GM12878 (cell line): ENCODE data around the gene PRSS36. TPM values are rescaled to one million over a fixed set of nuclear protein-coding genes. Genes with fewer than 3 reads are reported as not detected.

Experiments used
- ATAC-seq: fragments of 200-7000 bp; cut with Tn5 transposase; 3 replicates; pipeline ENCODE4 v1.9.1; 2020; ENCODE audit warnings: mild to moderate bottlenecking, moderate library complexity
- BruUV-seq: library from RNA; stranded (reverse); fragments of 400-500 nt; replicated peaks from 2 replicates; lab custom pipeline; 2021; lab: Mats Ljungman, UMichigan
- CTCF ChIA-PET: fragments of 300-600 bp; sonication (Branson Sonifier 250); formaldehyde crosslinking; extraction: SDS; loops from one replicate; lab custom pipeline; 2021; ENCODE audit warnings: inconsistent platforms; lab: Yijun Ruan, JAX
- POLR2A ChIA-PET: fragments of 350-600 bp; formaldehyde crosslinking; extraction: SDS; loops from one replicate; lab custom pipeline; 2021; ENCODE audit warnings: inconsistent platforms; lab: Charles Lee
- RAD21 ChIA-PET: fragments of 300-600 bp; sonication (Branson Sonifier 250); formaldehyde crosslinking; loops from one replicate; lab custom pipeline; 2023; ENCODE audit warnings: antibody characterized with exemption; ENCODE audit not compliant: unreplicated experiment; lab: Charles Lee
- SMC1A ChIA-PET: fragments of 300-600 bp; sonication (Branson Sonifier 250); formaldehyde crosslinking; loops from one replicate; lab custom pipeline; 2023; ENCODE audit not compliant: unreplicated experiment, uncharacterized antibody; lab: Charles Lee
- DNase-seq: peaks from one replicate; pipeline ENCODE4 v3.0.0-alpha.2; 2011; ENCODE audit warnings: low read depth, low spot score
- FAIRE-seq: peaks from 3 replicates; lab custom pipeline; 2011; peaks lifted over from hg19 to GRCh38; lab: Jason Lieb, UNC
- H2AFZ ChIP-seq: 2 replicates; pipeline ENCODE4 v1.6.0; 2011; ENCODE audit warnings: low read depth, low read length, control low read depth; ENCODE audit not compliant: control insufficient read depth
- H3K27ac ChIP-seq: 2 replicates; pipeline ENCODE4 v1.5.1; 2011; ENCODE audit warnings: control low read depth; ENCODE audit not compliant: control insufficient read depth, insufficient read depth
- H3K27me3 ChIP-seq, 2 experiments: replicated peaks in 1 of 2; 2 replicates each; pipeline versions ENCODE4 v1.6.0 to v1.6.1; 2011; ENCODE audit warnings: low read length in 1 of 2; ENCODE audit not compliant: control insufficient read depth in 2 of 2, insufficient read depth in 2 of 2
- H3K36me3 ChIP-seq, 2 experiments: 2 replicates each; pipeline ENCODE4 v1.5.1; 2011; ENCODE audit warnings: low read length in 1 of 2; ENCODE audit not compliant: control insufficient read depth in 2 of 2, insufficient read depth in 2 of 2
- H3K4me1 ChIP-seq: 2 replicates; pipeline ENCODE4 v1.6.1; 2011; ENCODE audit warnings: mild to moderate bottlenecking, low read length, moderate library complexity, mixed read lengths; ENCODE audit not compliant: control insufficient read depth, insufficient read depth
- H3K4me2 ChIP-seq: 2 replicates; pipeline ENCODE4 v1.6.0; 2011; ENCODE audit warnings: control low read depth; ENCODE audit not compliant: control insufficient read depth, insufficient read depth
- H3K4me3 ChIP-seq: fragments of 200-600 bp; sonication (generic); 2 replicates; pipeline ENCODE4 v1.5.1; 2016
- H3K79me2 ChIP-seq: 2 replicates; pipeline ENCODE4 v1.6.0; 2011; ENCODE audit warnings: low read length; ENCODE audit not compliant: control insufficient read depth, insufficient read depth
- H3K9ac ChIP-seq: 2 replicates; pipeline ENCODE4 v1.8.0; 2011; ENCODE audit warnings: low read length, control low read depth, mixed read lengths; ENCODE audit not compliant: control insufficient read depth, insufficient read depth
- H3K9me3 ChIP-seq: replicated peaks from 3 replicates; pipeline ENCODE4 v1.5.1; 2011; ENCODE audit warnings: mild to moderate bottlenecking, low read length; ENCODE audit not compliant: control insufficient read depth, insufficient read depth
- H4K20me1 ChIP-seq: 2 replicates; pipeline ENCODE4 v1.6.0; 2011; ENCODE audit not compliant: control insufficient read depth, insufficient read depth
- BHLHE40 ChIP-seq, 2 experiments: fragments of 450-650 bp in 1 of 2; IDR thresholded peaks; 2 replicates each; pipeline ENCODE4 v1.6.1; 2011 to 2017; ENCODE audit warnings: low read depth in 2 of 2, borderline replicate concordance in 1 of 2, improper control_type of control experiment in 1 of 2, low read length in 1 of 2, mild to moderate bottlenecking in 1 of 2
- CBFB ChIP-seq: IDR thresholded peaks from 2 replicates; pipeline ENCODE4 v1.6.1; 2016; ENCODE audit warnings: antibody characterized with exemption, low read depth
- CBX3 ChIP-seq: fragments of 200-600 bp; sonication (generic); IDR thresholded peaks from 2 replicates; pipeline ENCODE4 v1.6.1; 2016; ENCODE audit warnings: low read depth, borderline replicate concordance
- GABPA ChIP-seq: IDR thresholded peaks from 2 replicates; pipeline ENCODE4 v1.6.1; 2014; ENCODE audit warnings: antibody characterized with exemption, low read depth, mild to moderate bottlenecking, inconsistent platforms
- HDAC2 ChIP-seq: fragments of 200-600 bp; sonication (generic); IDR thresholded peaks from 2 replicates; pipeline ENCODE4 v1.6.1; 2017
- MTA3 ChIP-seq: IDR thresholded peaks from 2 replicates; pipeline ENCODE4 v1.6.1; 2012; ENCODE audit warnings: low read length, inconsistent platforms, borderline replicate concordance
- NFXL1 ChIP-seq: fragments of 450-650 bp; IDR thresholded peaks from 2 replicates; pipeline ENCODE4 v1.6.1; 2017; ENCODE audit warnings: antibody characterized with exemption, mild to moderate bottlenecking, borderline replicate concordance
- PAX5 ChIP-seq: IDR thresholded peaks from 2 replicates; pipeline ENCODE4 v1.6.1; 2011; ENCODE audit warnings: low read depth, low read length, borderline replicate concordance
- POLR2A ChIP-seq: IDR thresholded peaks from 2 replicates; pipeline ENCODE4 v1.6.1; 2011; ENCODE audit warnings: low read depth, mild to moderate bottlenecking, low read length
- POLR2AphosphoS2 ChIP-seq: IDR thresholded peaks from 2 replicates; pipeline ENCODE4 v1.6.1; 2011; ENCODE audit warnings: low read depth, mild to moderate bottlenecking, low read length, improper control_type of control experiment, moderate library complexity
- POLR2AphosphoS5 ChIP-seq: IDR thresholded peaks from 2 replicates; pipeline ENCODE4 v1.6.1; 2011; ENCODE audit warnings: mild to moderate bottlenecking, low read length, inconsistent platforms
- POU2F2 ChIP-seq: IDR thresholded peaks from 3 replicates; pipeline ENCODE4 v1.6.1; 2011; ENCODE audit warnings: low read depth, mild to moderate bottlenecking, low read length, borderline replicate concordance
- SMC3 ChIP-seq: IDR thresholded peaks from 2 replicates; pipeline ENCODE4 v1.6.1; 2011; ENCODE audit warnings: low read length, improper control_type of control experiment, borderline replicate concordance
- TAF1 ChIP-seq: IDR thresholded peaks from 2 replicates; pipeline ENCODE4 v1.6.1; 2011; ENCODE audit warnings: mild to moderate bottlenecking, low read depth, low read length, borderline replicate concordance
- WGBS: methylation state at CpG from one replicate; pipeline ENCODE4 v1.1.6; 2016; ENCODE audit warnings: low lambda C conversion rate; ENCODE audit not compliant: insufficient replicate concordance, insufficient coverage; ENCODE audit errors: missing lambda C conversion rate; 5-methylcytosine and 5-hydroxymethylcytosine counted together
- in situ Hi-C: fragments of 300-500 bp; cut with MboI; formaldehyde crosslinking; loops from 9 replicates; pipeline ENCODE4 v1.14.3; 2018; ENCODE audit warnings: mixed read lengths
- intact Hi-C: fragments of 100-400 bp; cut with micrococcal nuclease; formaldehyde crosslinking; loops from one replicate; pipeline ENCODE4 v1.14.2; 2022; ENCODE audit not compliant: unreplicated experiment
- polyA plus RNA-seq, 11 experiments: library from polyadenylated mRNA; depleted of rRNA in 4 of 11; unstranded in 6 of 11; stranded (reverse) in 5 of 11; fragments of >200 nt; fragmentation: Nextera tagmentation in 4 of 11; fragmentation: Illumina TruSeq in 1 of 11; extraction: Ambion mirVana in 4 of 11; extraction: Trizol in 1 of 11; gene quantifications; 1 replicate in 1 of 11; 2 replicates in 10 of 11; pipeline versions ENCODE4 v1.2.1 to v1.2.3, GENCODE V29; 2011 to 2016; ENCODE audit warnings: inconsistent platforms in 2 of 11, missing spikeins in 2 of 11, low read depth in 1 of 11
- total RNA-seq, 4 experiments: library from RNA; depleted of rRNA in 3 of 4; stranded (reverse); fragments of >200 nt in 3 of 4; fragmentation: Illumina TruSeq in 1 of 4; extraction: Trizol in 1 of 4; gene quantifications; 2 replicates each; pipeline versions ENCODE4 v1.2.1 to v1.2.3, GENCODE V29; 2013 to 2021
- TF ChIP-seq, protein P1 (sequence below): fragments of 150-350 bp; IDR thresholded peaks from 2 replicates; pipeline ENCODE4 v1.6.1; 2016; ENCODE audit warnings: low read depth, low read length

PRSS36 gene
- total and polyA plus RNA-seq, 10 of the 15 experiments (the other 5 are each of a cell fraction or from before 2014, with no cell fraction given): 0.11 to 1.1 (median 0.17) TPM; not detected in 3

DNA sequence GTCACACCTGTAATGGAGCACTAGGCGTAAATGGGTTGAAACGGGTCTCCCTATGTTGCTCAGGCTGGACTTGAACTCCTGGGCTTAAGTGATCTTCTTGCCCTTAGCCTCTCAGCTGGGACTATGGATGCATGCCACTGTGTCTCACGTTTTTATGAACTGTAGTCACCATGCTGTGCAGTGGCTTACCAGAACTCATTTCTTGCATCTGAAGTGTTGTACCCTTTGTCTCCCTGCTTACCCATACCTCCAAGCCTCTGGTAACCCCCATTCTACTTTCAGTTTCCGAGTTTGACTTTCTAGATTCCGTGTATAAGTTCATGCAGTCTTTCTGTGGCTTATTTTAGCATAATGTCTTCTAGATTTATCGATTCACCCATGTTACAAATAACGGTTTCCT lies 45.0 kb upstream of the PRSS36 start:
- peak; percentile 8; the same call in 2 of the 3 replicates for ATAC-seq
- H2AFZ ChIP-seq: no peak overlapping the region
- no peaks in the 10 kb centered on the region for H3K9me3 ChIP-seq
- DNase-seq: no peak
- ChIA-PET SMC1A (no interaction called here), POLR2A (interaction anchor here (0.6 kb wide), 1 partner anchor 10 kb away, joined by 3 read pairs; no protein-coding TSS in a partner anchor), RAD21 (no interaction called here), CTCF (no interaction called here)
- intact Hi-C loops (no loop called here), in situ Hi-C loops (no loop called here)
- TF ChIP-seq POLR2AphosphoS5: peak; percentile 86
- TF ChIP-seq POLR2A: peak; percentile 43; the same call in 1 of the 2 replicates
- TF ChIP-seq HDAC2: no peak
- no peak for TF ChIP-seq NFXL1
- 0 out of 2 replicates have a peak, but pooled peaks have one; percentile 26 for TF ChIP-seq PAX5
- no peak for TF ChIP-seq GABPA
- 0 out of 3 replicates have a peak, but pooled peaks have one; percentile 26 for TF ChIP-seq POU2F2
- no peak for TF ChIP-seq TAF1
- peaks cover 4% of the 10 kb centered on the region for H3K4me1 ChIP-seq
- H3K27ac ChIP-seq: no peak overlapping the region
- BruUV-seq: no TSS peak
- H3K4me3 ChIP-seq: no peak overlapping the region
- peaks cover 23 to 49% of the 10 kb centered on the region in 2 experiments for H3K36me3 ChIP-seq
- peaks cover 3% of the 10 kb centered on the region for H3K79me2 ChIP-seq
- no peak overlapping the region for H3K9ac ChIP-seq
- FAIRE-seq: no peak
- WGBS: 70% methylated on average over 7 of the region's 7 CpGs
- H3K27me3 ChIP-seq: no peaks in the 10 kb centered on the region
- no peaks in the 10 kb centered on the region for H4K20me1 ChIP-seq
- no peak overlapping the region for H3K4me2 ChIP-seq

DNA sequence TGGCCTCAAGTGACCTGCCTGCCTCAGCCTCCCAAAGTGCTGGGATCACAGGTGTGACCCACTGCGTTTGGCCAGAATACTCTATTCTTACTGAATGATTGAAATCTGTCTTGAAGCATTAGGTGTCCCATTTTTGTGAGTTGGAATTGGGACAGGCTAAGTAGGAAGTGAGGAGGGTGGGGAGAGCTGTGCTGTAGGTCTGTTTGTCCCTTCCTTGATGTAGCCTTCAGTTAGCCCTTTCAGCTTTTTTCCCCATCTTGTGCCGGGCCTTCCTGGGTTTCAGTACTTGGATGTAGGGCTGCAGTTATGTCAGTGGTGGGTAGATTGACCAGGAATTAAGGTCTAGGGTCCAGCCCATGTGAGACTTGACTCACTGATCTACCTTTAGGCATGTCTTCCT lies 44.0 kb upstream of the PRSS36 start:
- H3K27ac ChIP-seq: no peak overlapping the region
- no peaks in the 10 kb centered on the region for H3K9me3 ChIP-seq
- FAIRE-seq (no peak), ATAC-seq (no peak), DNase-seq (no peak)
- CTCF ChIA-PET: no interaction called here
- H3K27me3 ChIP-seq: no peaks in the 10 kb centered on the region
- H3K36me3 ChIP-seq: peaks cover 28 to 57% of the 10 kb centered on the region in 2 experiments
- in situ Hi-C loops: no loop called here
- intact Hi-C loops: no loop called here
- peaks cover 4% of the 10 kb centered on the region for H3K4me1 ChIP-seq
- RAD21 ChIA-PET: no interaction called here
- H3K4me3 ChIP-seq: no peak overlapping the region
- H3K4me2 ChIP-seq: no peak overlapping the region
- 96% methylated on average over 2 of the region's 2 CpGs for WGBS
- SMC1A ChIA-PET: interaction anchor here (0.7 kb wide), 1 partner anchor 12 kb away, joined by 3 read pairs; no protein-coding TSS in a partner anchor
- peaks cover 8% of the 10 kb centered on the region for H3K79me2 ChIP-seq
- H4K20me1 ChIP-seq: no peaks in the 10 kb centered on the region
- H2AFZ ChIP-seq: no peak overlapping the region
- no TSS peak for BruUV-seq
- no peak overlapping the region for H3K9ac ChIP-seq
- TF ChIP-seq POLR2AphosphoS2: 0 out of 2 replicates have a peak, but pooled peaks have one; percentile 31
- no peak for TF ChIP-seq CBFB
- TF ChIP-seq, protein P1, sequence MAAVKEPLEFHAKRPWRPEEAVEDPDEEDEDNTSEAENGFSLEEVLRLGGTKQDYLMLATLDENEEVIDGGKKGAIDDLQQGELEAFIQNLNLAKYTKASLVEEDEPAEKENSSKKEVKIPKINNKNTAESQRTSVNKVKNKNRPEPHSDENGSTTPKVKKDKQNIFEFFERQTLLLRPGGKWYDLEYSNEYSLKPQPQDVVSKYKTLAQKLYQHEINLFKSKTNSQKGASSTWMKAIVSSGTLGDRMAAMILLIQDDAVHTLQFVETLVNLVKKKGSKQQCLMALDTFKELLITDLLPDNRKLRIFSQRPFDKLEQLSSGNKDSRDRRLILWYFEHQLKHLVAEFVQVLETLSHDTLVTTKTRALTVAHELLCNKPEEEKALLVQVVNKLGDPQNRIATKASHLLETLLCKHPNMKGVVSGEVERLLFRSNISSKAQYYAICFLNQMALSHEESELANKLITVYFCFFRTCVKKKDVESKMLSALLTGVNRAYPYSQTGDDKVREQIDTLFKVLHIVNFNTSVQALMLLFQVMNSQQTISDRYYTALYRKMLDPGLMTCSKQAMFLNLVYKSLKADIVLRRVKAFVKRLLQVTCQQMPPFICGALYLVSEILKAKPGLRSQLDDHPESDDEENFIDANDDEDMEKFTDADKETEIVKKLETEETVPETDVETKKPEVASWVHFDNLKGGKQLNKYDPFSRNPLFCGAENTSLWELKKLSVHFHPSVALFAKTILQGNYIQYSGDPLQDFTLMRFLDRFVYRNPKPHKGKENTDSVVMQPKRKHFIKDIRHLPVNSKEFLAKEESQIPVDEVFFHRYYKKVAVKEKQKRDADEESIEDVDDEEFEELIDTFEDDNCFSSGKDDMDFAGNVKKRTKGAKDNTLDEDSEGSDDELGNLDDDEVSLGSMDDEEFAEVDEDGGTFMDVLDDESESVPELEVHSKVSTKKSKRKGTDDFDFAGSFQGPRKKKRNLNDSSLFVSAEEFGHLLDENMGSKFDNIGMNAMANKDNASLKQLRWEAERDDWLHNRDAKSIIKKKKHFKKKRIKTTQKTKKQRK: no peak
- peak; percentile 45; the same call in 1 of the 2 replicates for TF ChIP-seq POLR2AphosphoS5
- TF ChIP-seq MTA3: no peak
- TF ChIP-seq HDAC2: no peak
- no peak for TF ChIP-seq CBX3
- no peak for TF ChIP-seq SMC3
- TF ChIP-seq BHLHE40 (IDR thresholded peaks at IDR 0.05; ENCODE audit: borderline replicate concordance in 1 of 2, low read depth in 2 of 2, low read length in 1 of 2): no peak
- peak; percentile 59 for TF ChIP-seq POLR2A
- TF ChIP-seq, all 136 proteins: peak for 3
- POLR2A ChIA-PET: interaction anchor here (0.9 kb wide), 1 partner anchor 10 kb away, joined by 3 read pairs; no protein-coding TSS in a partner anchor
